ENCODE measurements around the gene GNAT2.

Gene GNAT2

DNA sequence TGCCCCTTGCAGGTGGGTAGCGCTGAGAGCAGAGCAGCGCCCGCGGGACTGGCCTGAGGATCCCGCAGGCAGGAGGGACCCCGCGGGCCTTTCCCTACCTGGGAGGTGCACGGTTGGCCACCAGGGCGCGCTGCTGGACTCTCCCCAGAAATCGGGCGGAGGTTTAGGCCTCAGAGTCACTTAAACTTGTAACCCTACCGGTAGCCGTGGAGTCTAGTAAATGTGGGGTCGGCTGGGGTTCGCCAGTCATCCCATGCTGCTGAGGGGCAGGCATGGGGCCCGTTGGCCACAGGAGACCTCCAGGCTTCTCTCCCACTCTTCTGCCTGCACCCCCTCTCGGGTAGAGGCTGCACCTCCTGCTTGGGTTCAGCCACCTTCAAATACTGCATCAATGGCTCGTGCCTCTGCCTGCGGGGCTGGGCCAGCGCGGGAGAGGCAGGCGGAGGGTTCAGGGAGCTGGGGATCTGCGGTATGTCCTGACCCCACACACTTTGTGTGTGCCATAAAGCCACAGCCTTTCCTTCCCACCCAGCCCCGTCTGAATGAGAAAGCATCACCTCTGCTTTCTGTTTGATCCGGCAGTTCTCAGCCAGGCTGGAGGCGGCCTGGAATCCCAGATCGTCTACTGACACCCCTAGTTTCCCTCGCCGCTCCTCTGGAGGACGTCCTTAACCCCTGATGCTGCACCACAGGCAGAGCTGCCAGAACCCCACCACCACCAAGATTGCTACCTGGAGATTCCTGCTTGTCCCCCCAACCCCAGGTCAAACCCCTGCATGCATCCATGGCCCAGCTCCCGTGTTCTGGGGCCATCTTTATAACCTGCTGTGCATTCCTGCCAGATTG is 24.2 kb upstream of the GNAT2 start:
- TF ChIP-seq, protein P1, sequence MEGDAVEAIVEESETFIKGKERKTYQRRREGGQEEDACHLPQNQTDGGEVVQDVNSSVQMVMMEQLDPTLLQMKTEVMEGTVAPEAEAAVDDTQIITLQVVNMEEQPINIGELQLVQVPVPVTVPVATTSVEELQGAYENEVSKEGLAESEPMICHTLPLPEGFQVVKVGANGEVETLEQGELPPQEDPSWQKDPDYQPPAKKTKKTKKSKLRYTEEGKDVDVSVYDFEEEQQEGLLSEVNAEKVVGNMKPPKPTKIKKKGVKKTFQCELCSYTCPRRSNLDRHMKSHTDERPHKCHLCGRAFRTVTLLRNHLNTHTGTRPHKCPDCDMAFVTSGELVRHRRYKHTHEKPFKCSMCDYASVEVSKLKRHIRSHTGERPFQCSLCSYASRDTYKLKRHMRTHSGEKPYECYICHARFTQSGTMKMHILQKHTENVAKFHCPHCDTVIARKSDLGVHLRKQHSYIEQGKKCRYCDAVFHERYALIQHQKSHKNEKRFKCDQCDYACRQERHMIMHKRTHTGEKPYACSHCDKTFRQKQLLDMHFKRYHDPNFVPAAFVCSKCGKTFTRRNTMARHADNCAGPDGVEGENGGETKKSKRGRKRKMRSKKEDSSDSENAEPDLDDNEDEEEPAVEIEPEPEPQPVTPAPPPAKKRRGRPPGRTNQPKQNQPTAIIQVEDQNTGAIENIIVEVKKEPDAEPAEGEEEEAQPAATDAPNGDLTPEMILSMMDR (IDR thresholded peaks at IDR 0.05; ENCODE audit: extremely low read depth, insufficient read depth, missing control alignments): peak; percentile 96
- in situ Hi-C loops (cut with MboI; ENCODE audit: low pct_unique_long_range_greater_than_20kb, low sequenced_read_pairs, unreplicated experiment): loop anchor here (5.0 to 10.0 kb wide), 2 partner anchors 129 to 341 kb away; partner anchors contain the start of gene AHCYL1
- peak; percentile 82 for DNase-seq (ENCODE audit: low spot score)

DNA sequence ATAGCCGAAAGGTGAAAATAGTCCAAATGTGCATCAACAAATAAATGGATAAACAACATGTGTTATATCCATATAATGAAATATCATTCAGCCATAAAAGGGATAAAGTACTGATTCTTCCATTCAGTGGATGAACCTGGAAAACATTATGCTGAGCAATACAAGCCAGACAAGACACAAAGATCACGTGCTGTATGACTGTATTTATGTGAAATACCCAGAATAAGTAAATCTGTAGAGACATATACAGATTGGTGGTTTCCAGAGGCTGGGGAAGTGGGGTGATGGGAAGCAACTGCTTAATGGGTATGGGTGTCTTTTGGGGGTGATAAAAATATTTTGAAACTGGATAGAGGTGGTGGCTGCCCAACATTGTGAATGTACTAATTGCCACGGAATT is 23.2 kb upstream of the GNAT2 start:
- TF ChIP-seq, protein P1 (IDR thresholded peaks at IDR 0.05; ENCODE audit: extremely low read depth, insufficient read depth, missing control alignments): no peak
- in situ Hi-C loops (cut with MboI; ENCODE audit: low pct_unique_long_range_greater_than_20kb, low sequenced_read_pairs, unreplicated experiment): loop anchor here (5.0 to 10.0 kb wide), 2 partner anchors 130 to 342 kb away; partner anchors contain the start of gene AHCYL1
- DNase-seq (ENCODE audit: low spot score): no peak

DNA sequence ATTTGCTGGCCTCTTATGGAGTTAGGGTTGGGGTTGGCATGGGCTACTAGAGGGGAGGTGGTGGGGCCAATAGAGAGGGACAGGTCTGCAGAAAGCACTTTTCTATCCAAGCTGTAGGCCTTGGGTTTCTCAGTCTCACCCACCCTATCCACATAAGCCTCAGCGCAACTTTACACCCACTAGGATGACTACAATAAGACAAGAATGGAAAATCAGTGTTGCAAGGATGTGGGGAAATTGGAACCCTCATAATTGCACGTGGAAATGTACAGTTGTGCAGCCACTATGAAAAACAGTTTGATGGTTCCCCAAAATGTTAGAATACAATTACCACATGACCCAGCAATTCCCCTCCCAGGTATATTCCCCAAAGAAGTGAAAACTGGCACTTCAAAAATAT is 22.4 kb upstream of the GNAT2 start:
- in situ Hi-C loops (cut with MboI; ENCODE audit: low pct_unique_long_range_greater_than_20kb, low sequenced_read_pairs, unreplicated experiment): loop anchor here (5.0 to 10.0 kb wide), 2 partner anchors 130 to 343 kb away; partner anchors contain the start of gene AHCYL1
- DNase-seq (ENCODE audit: low spot score): no peak
- TF ChIP-seq, protein P1 (IDR thresholded peaks at IDR 0.05; ENCODE audit: extremely low read depth, insufficient read depth, missing control alignments): no peak

DNA sequence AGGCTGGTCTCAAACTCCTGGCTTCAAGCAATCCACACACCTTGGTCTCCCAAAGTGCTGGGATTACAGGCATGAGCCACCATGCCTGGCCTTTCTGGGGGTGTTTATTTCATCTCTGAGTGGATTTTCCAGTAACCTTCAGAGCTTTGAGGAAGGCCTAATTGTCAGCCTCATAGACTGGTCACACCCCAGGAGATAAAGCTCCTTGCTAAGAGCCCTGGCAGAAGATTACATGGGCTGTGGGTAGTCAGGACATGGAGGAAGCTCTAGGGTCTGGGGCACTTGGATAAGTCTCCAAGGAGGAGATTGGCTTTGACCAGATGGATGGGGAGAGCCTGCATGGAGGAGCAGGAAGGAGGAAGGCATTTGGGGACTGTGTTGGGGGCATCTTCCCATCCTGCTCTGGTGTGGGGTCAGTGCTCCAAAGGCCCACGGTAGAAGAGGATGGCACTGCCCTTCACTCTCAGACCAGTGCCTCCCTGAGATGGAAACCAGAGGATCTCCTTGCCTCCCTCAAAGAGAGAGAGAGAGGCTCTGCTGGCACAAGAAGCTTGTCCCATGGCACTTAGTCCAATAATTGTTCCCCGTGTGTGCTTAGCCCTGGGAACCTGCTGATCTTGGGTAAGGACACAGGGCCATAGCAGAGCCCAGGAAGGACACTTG is 21.8 kb upstream of the GNAT2 start:
- in situ Hi-C loops (cut with MboI; ENCODE audit: low pct_unique_long_range_greater_than_20kb, low sequenced_read_pairs, unreplicated experiment): loop anchor here (5.0 to 10.0 kb wide), 2 partner anchors 131 to 344 kb away; partner anchors contain the start of gene AHCYL1
- DNase-seq (ENCODE audit: low spot score): no peak
- TF ChIP-seq, protein P1 (IDR thresholded peaks at IDR 0.05; ENCODE audit: extremely low read depth, insufficient read depth, missing control alignments): no peak

DNA sequence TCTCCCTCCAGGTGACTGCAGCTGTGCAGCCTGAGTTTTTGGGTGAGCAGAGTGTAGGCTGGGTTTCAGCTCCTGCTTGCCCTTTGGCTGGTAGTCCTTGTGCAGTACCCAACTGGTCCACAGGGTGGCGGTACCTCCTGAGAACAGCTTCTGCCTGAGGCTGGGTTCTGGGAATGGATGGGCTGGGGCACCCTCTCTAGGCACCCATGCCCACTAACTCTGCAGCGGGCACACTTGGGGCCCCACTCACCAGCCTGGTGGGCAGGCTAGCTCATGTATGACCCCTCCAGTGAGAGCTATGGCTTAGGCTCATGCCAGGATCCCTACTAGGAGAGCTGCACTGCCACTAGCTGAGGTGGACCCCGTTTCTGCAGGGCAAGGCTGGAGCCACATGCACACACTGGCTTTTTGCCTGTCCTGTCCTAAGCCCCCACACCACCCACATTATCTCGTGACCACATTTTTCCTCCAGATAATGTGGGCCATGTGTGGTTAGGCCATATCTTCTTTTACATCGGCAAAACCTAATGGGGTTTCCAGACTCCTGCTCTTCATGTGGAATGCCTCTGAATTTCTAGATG is 21.0 kb upstream of the GNAT2 start:
- DNase-seq (ENCODE audit: low spot score): peak; percentile 73
- in situ Hi-C loops (cut with MboI; ENCODE audit: low pct_unique_long_range_greater_than_20kb, low sequenced_read_pairs, unreplicated experiment): loop anchor here (5.0 to 10.0 kb wide), 2 partner anchors 132 to 344 kb away; partner anchors contain the start of gene AHCYL1
- TF ChIP-seq, protein P1 (IDR thresholded peaks at IDR 0.05; ENCODE audit: extremely low read depth, insufficient read depth, missing control alignments): peak; percentile 94

DNA sequence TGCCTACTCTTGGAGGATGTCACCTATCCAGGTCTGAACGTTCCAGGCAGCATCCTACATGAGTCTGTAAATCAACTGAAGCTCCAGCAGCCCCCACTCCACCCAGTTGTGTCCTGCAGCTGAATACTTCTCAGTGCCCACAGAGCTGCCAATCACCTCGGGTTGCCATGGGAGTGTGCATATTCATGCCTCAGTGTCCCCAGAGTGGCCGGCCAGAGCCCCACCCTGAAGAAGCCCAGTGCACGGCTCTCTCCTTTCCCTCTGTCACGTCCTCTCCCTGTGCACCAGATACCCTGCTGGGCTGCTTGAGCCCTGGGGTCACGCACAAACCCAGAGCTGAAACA is 20.4 kb upstream of the GNAT2 start:
- in situ Hi-C loops (cut with MboI; ENCODE audit: low pct_unique_long_range_greater_than_20kb, low sequenced_read_pairs, unreplicated experiment): loop anchor here (5.0 to 10.0 kb wide), 2 partner anchors 132 to 345 kb away; partner anchors contain the start of gene AHCYL1
- TF ChIP-seq, protein P1 (IDR thresholded peaks at IDR 0.05; ENCODE audit: extremely low read depth, insufficient read depth, missing control alignments): no peak
- no peak for DNase-seq (ENCODE audit: low spot score)
